Pulmonary artery endothelial cell (primary cell): Measurements from ENCODE around the gene SPOCK1. TPM values are rescaled to one million over a fixed set of nuclear protein-coding genes. Genes with fewer than 3 reads are reported as not detected.

Experiments used
- DNase-seq: peaks from one replicate; pipeline ENCODE4 v3.0.0-alpha.2; 2011; ENCODE audit warnings: low read depth, low spot score
- total RNA-seq: library from RNA; depleted of rRNA; stranded (reverse); fragments of >200 nt; gene quantifications from 2 replicates; pipeline ENCODE4 v1.2.3, GENCODE V29; 2014

Gene SPOCK1
- total RNA-seq, 1 donor from 2014 or later, result 324 TPM

GRCh38 chr5:137164536-137164935 lies 334.6 kb downstream of the SPOCK1 start:
- no peak for DNase-seq

- no peak for DNase-seq
Observed at GRCh38 chr5:137158691-137159090, 340.4 kb downstream of the SPOCK1 start.

DNA sequence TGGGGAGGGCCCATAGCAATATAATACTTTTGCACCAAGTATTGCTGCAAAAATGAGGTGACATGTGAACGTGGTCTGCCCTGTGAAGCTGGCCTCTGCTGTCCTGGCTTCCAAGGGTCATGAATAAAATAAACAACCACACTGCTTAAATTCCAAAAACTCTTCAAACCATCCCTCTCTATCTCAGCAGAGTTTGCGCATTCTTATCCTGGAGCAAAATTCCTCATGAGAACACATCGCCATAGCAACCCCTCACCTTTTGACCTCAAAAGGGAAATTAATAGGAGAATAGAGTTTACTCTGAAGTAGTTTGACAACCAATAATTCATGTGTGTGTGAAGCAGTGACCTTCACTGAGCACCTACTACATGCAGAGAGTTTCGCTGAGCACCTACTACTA lies 342.9 kb downstream of the SPOCK1 start:
- DNase-seq, result no peak

GRCh38 chr5:137155261-137156000 lies 343.7 kb downstream of the SPOCK1 start:
- no peak for DNase-seq

GRCh38 chr5:137152616-137153015 lies 346.5 kb downstream of the SPOCK1 start:
- DNase-seq, result no peak

DNA sequence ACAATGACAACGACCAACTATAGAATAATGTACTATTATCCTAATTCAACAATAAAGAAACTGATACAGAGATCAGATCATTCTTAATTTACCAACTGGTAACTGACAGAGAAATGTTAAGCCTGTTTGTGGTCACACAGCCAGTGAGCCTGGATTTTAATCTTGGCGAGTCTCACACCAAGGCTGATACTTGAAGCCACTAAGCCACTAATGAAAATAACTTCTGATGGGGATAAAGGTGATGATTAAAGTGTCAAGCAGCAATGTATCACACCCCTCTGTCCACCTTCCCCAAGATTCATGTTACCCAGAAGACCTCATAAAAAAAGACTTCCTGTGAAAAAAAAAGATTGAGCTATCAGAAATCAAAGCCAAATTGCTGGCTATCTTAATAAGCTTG lies 350.5 kb downstream of the SPOCK1 start:
- DNase-seq, result no peak

DNA sequence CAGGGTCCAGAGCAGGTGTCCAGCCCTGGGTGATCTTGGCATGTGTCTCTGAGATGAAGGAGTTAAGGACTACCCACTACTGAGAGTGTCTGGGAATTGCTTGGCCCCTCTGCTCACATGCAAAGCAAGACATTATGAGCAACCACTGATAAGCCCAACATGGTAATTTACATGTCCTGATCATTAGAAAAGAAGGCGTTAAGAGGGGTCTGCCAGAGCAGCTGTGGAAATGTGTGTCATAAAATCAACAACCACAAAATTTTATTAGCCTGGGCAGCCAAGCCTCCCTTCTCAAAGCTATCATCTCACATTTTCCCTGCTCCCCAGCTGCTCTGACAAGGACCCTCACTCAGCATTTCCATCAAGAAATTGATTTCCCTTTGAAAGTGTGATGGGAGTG lies 351.0 kb downstream of the SPOCK1 start:
- DNase-seq, result no peak

DNA sequence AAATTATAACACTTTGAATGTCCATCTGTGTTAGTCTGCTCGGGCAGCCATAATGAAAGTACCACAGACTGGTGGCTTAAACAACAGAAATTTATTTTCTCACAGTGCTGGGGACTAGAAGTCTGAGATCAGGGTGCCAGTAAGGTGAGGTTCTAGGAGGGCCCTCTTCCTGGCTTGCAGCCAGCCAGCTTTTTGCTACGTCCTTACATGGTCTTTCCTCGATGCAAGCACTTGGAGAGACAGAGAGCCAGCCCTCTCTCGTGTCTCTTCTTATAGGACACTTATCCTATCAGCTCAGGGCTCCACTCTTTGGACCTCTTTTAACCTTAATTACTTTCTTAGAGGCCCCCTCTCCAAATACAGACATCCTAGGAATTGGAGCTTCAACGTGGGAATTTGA lies 351.8 kb downstream of the SPOCK1 start:
- DNase-seq, result no peak

GRCh38 chr5:137146402-137146890 lies 352.7 kb downstream of the SPOCK1 start:
- peak; percentile 13 for DNase-seq

- no peak for DNase-seq
Observed at GRCh38 chr5:137145721-137146120, 353.4 kb downstream of the SPOCK1 start.

- DNase-seq, result no peak
Observed at GRCh38 chr5:137144656-137145055, 354.5 kb downstream of the SPOCK1 start.

GRCh38 chr5:137142764-137143605 lies 356.1 kb downstream of the SPOCK1 start:
- no peak for DNase-seq

- no peak for DNase-seq
Observed at GRCh38 chr5:137142346-137142745, 356.8 kb downstream of the SPOCK1 start.

GRCh38 chr5:137141779-137142178 lies 357.3 kb downstream of the SPOCK1 start:
- DNase-seq, result no peak

- no peak for DNase-seq
Observed at GRCh38 chr5:137136991-137137632, 362.0 kb downstream of the SPOCK1 start.

GRCh38 chr5:137134920-137135532 lies 364.1 kb downstream of the SPOCK1 start:
- DNase-seq, result no peak

- DNase-seq, result no peak
Observed at GRCh38 chr5:137129886-137130680, 369.0 kb downstream of the SPOCK1 start.

DNA sequence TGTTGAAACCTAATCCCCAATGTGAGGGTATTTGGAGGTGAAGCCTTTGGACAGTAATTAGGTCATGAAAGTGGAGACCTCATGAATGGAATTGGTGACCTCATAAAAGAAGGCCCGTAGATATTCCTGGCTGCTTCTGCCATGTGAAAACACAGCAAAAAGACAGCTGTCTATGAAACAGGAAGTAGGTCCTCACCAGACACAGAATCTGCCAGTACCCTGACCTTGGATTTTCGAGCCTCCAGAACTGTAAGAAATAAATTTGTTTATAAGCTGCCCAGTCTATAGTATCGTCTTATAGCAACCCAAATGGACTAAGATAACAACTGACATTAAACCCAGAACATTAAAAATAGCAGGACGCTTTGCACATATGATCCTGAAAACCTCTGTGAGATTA lies 371.1 kb downstream of the SPOCK1 start:
- DNase-seq, result no peak

GRCh38 chr5:137126829-137127228 lies 372.3 kb downstream of the SPOCK1 start:
- no peak for DNase-seq

- DNase-seq, result no peak
Observed at GRCh38 chr5:137122558-137122957, 376.6 kb downstream of the SPOCK1 start.

DNA sequence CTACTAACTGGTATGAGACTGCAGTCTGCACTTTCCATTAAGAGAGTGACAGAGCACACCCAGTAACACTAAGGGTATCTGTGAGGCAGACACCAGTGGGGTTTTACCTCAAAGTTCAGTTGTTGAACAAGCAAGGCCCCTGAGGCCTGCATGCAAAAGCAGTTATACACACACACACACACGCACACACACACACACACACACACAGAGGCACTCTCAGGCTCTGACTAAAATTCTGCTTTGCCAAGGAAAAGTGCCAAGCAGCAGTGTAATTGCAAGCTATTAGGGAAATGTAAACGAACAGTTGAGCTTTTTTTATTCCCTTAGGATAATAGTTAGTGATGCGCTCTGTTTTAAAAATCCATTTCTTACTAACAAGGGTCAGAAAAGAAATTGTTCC lies 377.1 kb downstream of the SPOCK1 start:
- DNase-seq, result no peak
